IMR-90 (cell line): ENCODE measurements around the gene MEF2A. TPM values are rescaled to one million over a fixed set of nuclear protein-coding genes. Genes with fewer than 3 reads are reported as not detected.

Experiments
- ATAC-seq: fragments of 200-7000 bp; cut with Tn5 transposase; 2 replicates; pipeline ENCODE4 v1.9.1; 2020; ENCODE audit warnings: low read depth, mild to moderate bottlenecking, moderate library complexity
- BruUV-seq: library from RNA; stranded (reverse); fragments of 400-500 nt; replicated peaks from 2 replicates; lab custom pipeline; 2021; lab: Mats Ljungman, UMichigan
- CTCF ChIA-PET: fragments of 300-600 bp; formaldehyde crosslinking; extraction: SDS; loops from one replicate; lab custom pipeline; 2021; ENCODE audit warnings: antibody characterized with exemption; lab: Yijun Ruan, JAX
- POLR2A ChIA-PET: fragments of 300-600 bp; sonication (Branson Sonifier 250); formaldehyde crosslinking; loops from one replicate; lab custom pipeline; 2022; ENCODE audit warnings: antibody characterized with exemption; ENCODE audit not compliant: unreplicated experiment; lab: Charles Lee
- DNase-seq: peaks from one replicate; pipeline ENCODE4 v3.0.0; 2013
- H2AFZ ChIP-seq: replicated peaks from 2 replicates; pipeline ENCODE3; 2013; ENCODE audit warnings: low read length, mild to moderate bottlenecking; ENCODE audit not compliant: poor library complexity
- H2AK5ac ChIP-seq: 2 replicates; pipeline ENCODE4 v1.6.1; 2013; ENCODE audit warnings: low read depth, low read length, inconsistent platforms
- H2AK9ac ChIP-seq: replicated peaks from 2 replicates; pipeline ENCODE3; 2013; ENCODE audit warnings: mild to moderate bottlenecking, low read depth, low read length, moderate library complexity; ENCODE audit not compliant: poor library complexity
- H2BK120ac ChIP-seq: 2 replicates; pipeline ENCODE4 v1.6.1; 2013; ENCODE audit warnings: low read depth, low read length, inconsistent platforms
- H2BK15ac ChIP-seq: 3 replicates; pipeline ENCODE4 v1.6.1; 2013; ENCODE audit warnings: low read depth, low read length, inconsistent platforms
- H2BK20ac ChIP-seq: 2 replicates; pipeline ENCODE4 v1.6.1; 2013; ENCODE audit warnings: low read depth, mild to moderate bottlenecking, inconsistent platforms, low read length, moderate library complexity
- H2BK5ac ChIP-seq: 2 replicates; pipeline ENCODE4 v1.6.1; 2013; ENCODE audit warnings: mild to moderate bottlenecking, low read depth, low read length, inconsistent platforms; ENCODE audit not compliant: poor library complexity, severe bottlenecking
- H3K14ac ChIP-seq: replicated peaks from 2 replicates; pipeline ENCODE4 v1.6.1; 2013; ENCODE audit warnings: low read depth, low read length, inconsistent platforms
- H3K18ac ChIP-seq: 2 replicates; pipeline ENCODE4 v1.6.1; 2013; ENCODE audit warnings: low read depth, low read length, control low read depth
- H3K23ac ChIP-seq: 2 replicates; pipeline ENCODE4 v1.6.1; 2013; ENCODE audit warnings: low read depth, low read length, inconsistent platforms
- H3K27ac ChIP-seq: 2 replicates; pipeline ENCODE4 v1.5.1; 2013; ENCODE audit warnings: mild to moderate bottlenecking, control low read depth, low read length; ENCODE audit not compliant: insufficient read depth
- H3K27me3 ChIP-seq: 2 replicates; pipeline ENCODE4 v1.6.1; 2013; ENCODE audit warnings: low read length; ENCODE audit not compliant: control insufficient read depth, insufficient read depth
- H3K36me3 ChIP-seq: 2 replicates; pipeline ENCODE4 v1.6.1; 2013; ENCODE audit warnings: low read length, mixed read lengths; ENCODE audit not compliant: control insufficient read depth, insufficient read depth
- H3K4ac ChIP-seq: 2 replicates; pipeline ENCODE4 v1.6.1; 2013; ENCODE audit warnings: low read depth, low read length, inconsistent platforms
- H3K4me1 ChIP-seq: 2 replicates; pipeline ENCODE4 v1.6.1; 2013; ENCODE audit warnings: low read length, mixed read lengths; ENCODE audit not compliant: control insufficient read depth, insufficient read depth
- H3K4me2 ChIP-seq: 2 replicates; pipeline ENCODE4 v1.6.1; 2013; ENCODE audit warnings: low read depth, mild to moderate bottlenecking, control low read depth, low read length, moderate library complexity
- H3K4me3 ChIP-seq: 2 replicates; pipeline ENCODE4 v1.5.1; 2013; ENCODE audit warnings: low read depth, mild to moderate bottlenecking, control low read depth, low read length, moderate library complexity; ENCODE audit not compliant: insufficient read depth
- H3K56ac ChIP-seq: 2 replicates; pipeline ENCODE4 v1.6.1; 2013; ENCODE audit warnings: low read length, inconsistent platforms; ENCODE audit not compliant: insufficient read depth; ENCODE audit errors: extremely low read depth
- H3K79me1 ChIP-seq, 2 experiments: 2 replicates each; pipeline ENCODE4 v1.6.1; 2013; ENCODE audit warnings: low read length in 2 of 2, inconsistent platforms in 1 of 2, low read depth in 1 of 2
- H3K9ac ChIP-seq: 2 replicates; pipeline ENCODE4 v1.6.1; 2013; ENCODE audit warnings: low read depth, low read length, control low read depth
- H3K9me1 ChIP-seq: 2 replicates; pipeline ENCODE4 v1.6.1; 2013; ENCODE audit warnings: low read length, inconsistent platforms; ENCODE audit not compliant: insufficient read depth
- H3K9me3 ChIP-seq: 2 replicates; pipeline ENCODE4 v1.6.1; 2013; ENCODE audit warnings: low read length; ENCODE audit not compliant: control insufficient read depth, insufficient read depth
- H4K20me1 ChIP-seq: 2 replicates; pipeline ENCODE4 v1.6.1; 2013; ENCODE audit warnings: low read length, inconsistent platforms; ENCODE audit not compliant: insufficient read depth
- H4K5ac ChIP-seq: 2 replicates; pipeline ENCODE4 v1.6.1; 2013; ENCODE audit warnings: mild to moderate bottlenecking, low read depth, low read length, control low read depth
- H4K8ac ChIP-seq, 2 experiments: 2 replicates each; pipeline ENCODE4 v1.6.1; 2013; ENCODE audit warnings: low read depth in 2 of 2, low read length in 2 of 2, control low read depth in 1 of 2, inconsistent platforms in 1 of 2
- H4K91ac ChIP-seq: 2 replicates; pipeline ENCODE4 v1.6.1; 2013; ENCODE audit warnings: low read depth, low read length, inconsistent platforms; ENCODE audit not compliant: insufficient read depth
- BHLHE40 ChIP-seq: fragments of 150-350 bp; IDR thresholded peaks from 2 replicates; pipeline ENCODE4 v1.6.1; 2016; ENCODE audit warnings: mild to moderate bottlenecking, low read depth, low read length
- CEBPB ChIP-seq: IDR thresholded peaks from 2 replicates; pipeline ENCODE4 v1.6.1; 2012; ENCODE audit warnings: low read depth, low read length, improper control_type of control experiment
- CHD1 ChIP-seq: IDR thresholded peaks from 2 replicates; pipeline ENCODE4 v1.6.1; 2012; ENCODE audit warnings: low read depth, low read length, improper control_type of control experiment
- CTCF ChIP-seq: conservative IDR thresholded peaks from 2 replicates; pipeline ENCODE4 v1.5.1; 2012; ENCODE audit warnings: mild to moderate bottlenecking, low read depth, low read length, improper control_type of control experiment
- ELK1 ChIP-seq: fragments of 150-350 bp; IDR thresholded peaks from 2 replicates; pipeline ENCODE4 v1.6.1; 2016; ENCODE audit warnings: low read depth, mild to moderate bottlenecking, low read length, moderate library complexity, borderline replicate concordance
- FOS ChIP-seq: fragments of 150-350 bp; IDR thresholded peaks from 2 replicates; pipeline ENCODE4 v1.6.1; 2016; ENCODE audit warnings: low read depth, low read length
- MAFK ChIP-seq: IDR thresholded peaks from 2 replicates; pipeline ENCODE4 v1.6.1; 2012; ENCODE audit warnings: low read depth, low read length, improper control_type of control experiment
- MAZ ChIP-seq: IDR thresholded peaks from 2 replicates; pipeline ENCODE4 v1.6.1; 2012; ENCODE audit warnings: low read depth, mild to moderate bottlenecking, low read length, improper control_type of control experiment, moderate library complexity, borderline replicate concordance
- MXI1 ChIP-seq: IDR thresholded peaks from 2 replicates; pipeline ENCODE4 v1.6.1; 2012; ENCODE audit warnings: low read depth, mild to moderate bottlenecking, low read length, moderate library complexity, borderline replicate concordance
- NFE2L2 ChIP-seq: fragments of 150-350 bp; IDR thresholded peaks from 2 replicates; pipeline ENCODE4 v1.6.1; 2016; ENCODE audit warnings: low read depth, mild to moderate bottlenecking, low read length
- POLR2A ChIP-seq: IDR thresholded peaks from 2 replicates; pipeline ENCODE4 v1.6.1; 2012; ENCODE audit warnings: mild to moderate bottlenecking, low read depth, low read length
- RAD21 ChIP-seq: IDR thresholded peaks from 2 replicates; pipeline ENCODE4 v1.6.1; 2012; ENCODE audit warnings: low read length, improper control_type of control experiment
- RCOR1 ChIP-seq: IDR thresholded peaks from 2 replicates; pipeline ENCODE4 v1.6.1; 2012; ENCODE audit warnings: mild to moderate bottlenecking, low read length, improper control_type of control experiment; ENCODE audit not compliant: insufficient replicate concordance
- RFX5 ChIP-seq: IDR thresholded peaks from 2 replicates; pipeline ENCODE4 v1.8.0; 2012; ENCODE audit warnings: low read depth, mild to moderate bottlenecking, low read length, moderate library complexity
- SMC3 ChIP-seq: fragments of 150-350 bp; IDR thresholded peaks from 2 replicates; pipeline ENCODE4 v1.6.1; 2016; ENCODE audit warnings: low read depth, mild to moderate bottlenecking, antibody characterized with exemption, low read length, moderate library complexity
- USF2 ChIP-seq: fragments of 150-350 bp; IDR thresholded peaks from 2 replicates; pipeline ENCODE4 v1.6.1; 2017; ENCODE audit warnings: mild to moderate bottlenecking, antibody characterized with exemption, low read length, low read depth
- WGBS, 2 experiments: methylation state at CpG; one replicate each; pipeline versions ENCODE4 v1.1.5 to v1.1.7; 2013; ENCODE audit warnings: missing lambda C conversion rate in 2 of 2; ENCODE audit not compliant: insufficient read length in 1 of 2; ENCODE audit errors: extremely low coverage in 2 of 2; 5-methylcytosine and 5-hydroxymethylcytosine counted together
- dilution Hi-C: fragments of 300-500 bp; cut with HindIII; formaldehyde crosslinking; loops from one replicate; pipeline ENCODE4 v1.14.3; 2018; ENCODE audit warnings: low sequenced_read_pairs; ENCODE audit not compliant: unreplicated experiment
- in situ Hi-C: fragments of 300-500 bp; cut with MboI; formaldehyde crosslinking; loops from 3 replicates; pipeline ENCODE4 v1.14.3; 2019; ENCODE audit warnings: low sequenced_read_pairs, inconsistent platforms, mixed read lengths
- intact Hi-C: fragments of 100-400 bp; cut with micrococcal nuclease; formaldehyde crosslinking; loops from 2 replicates; pipeline ENCODE4 v1.10.0; 2022
- polyA plus RNA-seq, 3 experiments: library from polyadenylated mRNA; depleted of rRNA; stranded (reverse); fragments of >200 nt; gene quantifications; 2 replicates each; pipeline ENCODE4 v1.2.3, GENCODE V29; 2012; ENCODE audit warnings: low replicate concordance in 1 of 3
- total RNA-seq: library from RNA; depleted of rRNA; stranded (reverse); fragments of >200 nt; gene quantifications from 2 replicates; pipeline ENCODE4 v1.2.3, GENCODE V29; 2012

MEF2A gene
- total and polyA plus RNA-seq, 2 of the 4 experiments (the other 2 are of a cell fraction) = 16.1 to 16.7 TPM

GRCh38 chr15:99574502-99574901, 8.7 kb downstream of the MEF2A start:
- Histone ChIP-seq H3K9me3 (no peaks in the 10 kb centered on the region), H3K27ac (no peak overlapping the region), H3K9me1 (peaks cover 5% of the 10 kb centered on the region), H3K4ac (no peak overlapping the region), H2BK20ac (no peak overlapping the region), H3K18ac (no peak overlapping the region), H3K4me2 (no peak overlapping the region), H2AFZ (no peak overlapping the region), H3K4me1 (peaks cover 3% of the 10 kb centered on the region; the same call in 1 of the 2 replicates), H4K5ac (no peak overlapping the region), H2BK15ac (no peak overlapping the region), H4K91ac (no peak overlapping the region), H4K8ac (no peak overlapping the region), H2AK9ac (no peak overlapping the region), H2BK120ac (no peak overlapping the region), H3K56ac (no peak overlapping the region), H3K9ac (no peak overlapping the region), H3K36me3 (no peaks in the 10 kb centered on the region; the same call in 1 of the 2 replicates), H3K14ac (no peak overlapping the region), H3K4me3 (no peak overlapping the region), H3K23ac (no peak overlapping the region), H2AK5ac (no peak overlapping the region), H3K27me3 (no peaks in the 10 kb centered on the region), H4K20me1 (peaks cover 52% of the 10 kb centered on the region), H2BK5ac (no peak overlapping the region), H3K79me1 (peaks cover 34 to 68% of the 10 kb centered on the region in 2 experiments)
- dilution Hi-C loops (no loop called here), intact Hi-C loops (loop anchor here (10.0 kb wide), 1 partner anchor 60 kb away; no protein-coding TSS in a partner anchor), in situ Hi-C loops (no loop called here)
- POLR2A ChIA-PET = no interaction called here
- TF ChIP-seq CHD1 = no peak
- TF ChIP-seq RFX5 = no peak
- no peak for TF ChIP-seq POLR2A
- TF ChIP-seq CEBPB = no peak
- no peak for TF ChIP-seq CTCF
- no peak for TF ChIP-seq MXI1
- no peak for TF ChIP-seq BHLHE40
- no peak for TF ChIP-seq USF2
- no peak for TF ChIP-seq NFE2L2
- TF ChIP-seq RCOR1 = no peak
- no peak for TF ChIP-seq MAFK
- TF ChIP-seq ELK1 = no peak
- TF ChIP-seq SMC3 = no peak
- no peak for TF ChIP-seq RAD21
- no peak for TF ChIP-seq FOS
- no peak for TF ChIP-seq MAZ
- no TSS peak for BruUV-seq
- CTCF ChIA-PET = no interaction called here
- no peak for ATAC-seq
- 94% methylated on average over 3 of the region's 6 CpGs; no CpG with 5 or more reads in 1 of the 2 experiments for WGBS, 2 experiments
- no peak for DNase-seq
